ENCODE results near the gene EPB41L2. TPM values are rescaled to one million over a fixed set of nuclear protein-coding genes. Genes with fewer than 3 reads are reported as not detected.

EPB41L2 gene
- total RNA-seq, 4 donors from 2014 or later: 60.1 to 87.2 (median 67.4) TPM

DNA sequence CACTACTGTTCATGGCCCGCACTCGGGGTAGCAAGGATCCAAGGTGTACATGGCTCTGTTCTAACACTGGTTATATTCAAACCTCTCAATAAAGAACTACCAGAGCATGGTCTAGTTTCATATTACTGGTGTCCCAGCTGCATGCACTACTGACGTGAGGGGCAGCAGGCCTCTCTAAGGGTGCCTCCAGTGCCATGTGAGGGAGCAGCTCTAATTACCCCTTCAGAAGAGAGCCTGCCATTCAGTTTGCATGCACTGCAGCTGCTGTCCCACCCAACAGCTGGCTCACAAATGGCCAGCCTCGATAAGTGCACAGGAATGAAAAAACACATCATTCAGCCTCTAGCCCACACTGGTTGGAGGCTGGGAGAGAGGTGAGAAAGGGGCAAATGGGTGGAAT, 150.6 kb downstream of the EPB41L2 start:
- intact Hi-C loops (cut with DNase I): no loop called here
- Histone ChIP-seq H3K27ac (replicated peaks in 1 of 4) (no peak overlapping the region), H3K9me3 (no peaks in the 10 kb centered on the region), H3K4me3 (no peak overlapping the region), H3K27me3 (no peaks in the 10 kb centered on the region), H3K36me3 (peaks cover 0 to 3% (median 0%) of the 10 kb centered on the region in 4 donors), H3K4me1 (peaks cover 3 to 13% (median 6%) of the 10 kb centered on the region in 4 donors)
- no peak for TF ChIP-seq EP300 (IDR thresholded peaks at IDR 0.05)
- TF ChIP-seq CTCF (IDR thresholded peaks at IDR 0.05): no peak
- no peak for TF ChIP-seq POLR2A (IDR thresholded peaks at IDR 0.05; ENCODE audit: low read depth)
- no peak for TF ChIP-seq POLR2AphosphoS5 (IDR thresholded peaks at IDR 0.05)
- WGBS: 70% methylated on average over 3 of the region's 4 CpGs
- no peak for DNase-seq (ENCODE audit: extremely low spot score)

GRCh38 chr6:130908958-130909357, 154.1 kb downstream of the EPB41L2 start:
- Histone ChIP-seq H3K27me3 (no peaks in the 10 kb centered on the region), H3K27ac (replicated peaks in 1 of 4) (no peak overlapping the region), H3K4me1 (peaks cover 3 to 13% (median 9%) of the 10 kb centered on the region in 4 donors), H3K4me3 (no peak overlapping the region), H3K9me3 (no peaks in the 10 kb centered on the region), H3K36me3 (no peaks in the 10 kb centered on the region)
- no peak for TF ChIP-seq POLR2A (IDR thresholded peaks at IDR 0.05; ENCODE audit: low read depth)
- no peak for TF ChIP-seq EP300 (IDR thresholded peaks at IDR 0.05)
- TF ChIP-seq CTCF (IDR thresholded peaks at IDR 0.05): no peak
- TF ChIP-seq POLR2AphosphoS5 (IDR thresholded peaks at IDR 0.05): no peak
- intact Hi-C loops (cut with DNase I): no loop called here
- 78% methylated on average over 2 of the region's 2 CpGs for WGBS
- no peak for DNase-seq (ENCODE audit: extremely low spot score)

DNA sequence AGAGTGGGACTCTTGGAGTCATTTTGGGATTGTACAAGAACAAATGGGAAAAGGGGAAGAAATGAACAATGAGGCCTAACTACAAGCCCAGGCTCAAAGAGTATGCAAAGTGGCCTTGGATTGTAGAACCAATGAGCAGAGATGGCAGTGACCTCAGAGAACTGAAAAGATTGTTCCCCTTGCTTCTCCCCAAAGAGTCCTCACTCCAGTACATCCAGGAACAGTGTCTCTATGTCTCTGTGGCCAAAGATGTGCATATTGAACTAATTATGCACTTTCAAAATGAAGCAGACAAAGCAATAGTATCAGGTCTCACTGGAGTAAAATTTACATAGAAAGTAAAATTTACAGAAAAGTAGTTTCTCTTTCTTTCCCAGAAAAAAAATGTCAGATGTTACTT, 154.9 kb downstream of the EPB41L2 start:
- no peak for DNase-seq (ENCODE audit: extremely low spot score)
- peaks cover 3 to 13% (median 9%) of the 10 kb centered on the region in 4 donors for H3K4me1 ChIP-seq
- H3K36me3 ChIP-seq: no peaks in the 10 kb centered on the region
- no peaks in the 10 kb centered on the region for H3K9me3 ChIP-seq
- H3K27ac ChIP-seq (replicated peaks in 1 of 4): no peak overlapping the region
- H3K27me3 ChIP-seq: no peaks in the 10 kb centered on the region
- TF ChIP-seq CTCF (IDR thresholded peaks at IDR 0.05): no peak
- no peak for TF ChIP-seq EP300 (IDR thresholded peaks at IDR 0.05)
- TF ChIP-seq POLR2A (IDR thresholded peaks at IDR 0.05; ENCODE audit: low read depth): no peak
- TF ChIP-seq POLR2AphosphoS5 (IDR thresholded peaks at IDR 0.05): no peak
- intact Hi-C loops (cut with DNase I): no loop called here
- H3K4me3 ChIP-seq: no peak overlapping the region

DNA sequence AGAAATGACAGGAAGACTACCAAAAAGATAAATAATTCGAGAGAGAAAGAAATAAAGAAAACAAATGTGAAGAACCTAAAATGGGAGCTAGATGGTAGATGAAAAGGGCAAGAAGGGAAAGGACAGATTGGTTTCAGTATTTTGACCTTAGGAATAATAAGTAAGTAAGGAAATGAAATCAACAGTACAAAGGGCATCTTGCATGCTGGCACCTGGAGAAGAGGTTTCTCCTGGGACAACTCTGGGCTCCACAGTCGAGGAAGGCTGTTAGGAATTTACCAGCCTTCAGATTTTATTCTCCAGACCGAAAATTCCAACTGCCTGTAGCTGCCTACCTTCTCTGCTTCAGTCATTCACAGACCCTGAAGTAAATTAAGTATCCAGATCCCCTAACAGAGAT, 155.4 kb downstream of the EPB41L2 start:
- no peaks in the 10 kb centered on the region for H3K9me3 ChIP-seq
- no peak for TF ChIP-seq POLR2A (IDR thresholded peaks at IDR 0.05; ENCODE audit: low read depth)
- no peak for TF ChIP-seq CTCF (IDR thresholded peaks at IDR 0.05)
- TF ChIP-seq EP300 (IDR thresholded peaks at IDR 0.05): no peak
- 85% methylated on average over 3 of the region's 3 CpGs for WGBS
- H3K27ac ChIP-seq (replicated peaks in 1 of 4): no peak overlapping the region
- intact Hi-C loops (cut with DNase I): no loop called here
- H3K4me3 ChIP-seq: no peak overlapping the region
- no peak for DNase-seq (ENCODE audit: extremely low spot score)
- H3K27me3 ChIP-seq: no peaks in the 10 kb centered on the region
- no peaks in the 10 kb centered on the region for H3K36me3 ChIP-seq
- H3K4me1 ChIP-seq: peaks cover 3 to 13% (median 9%) of the 10 kb centered on the region in 4 donors

GRCh38 chr6:130906736-130907381, 156.2 kb downstream of the EPB41L2 start:
- no peak overlapping the region for H3K4me3 ChIP-seq
- 77% methylated on average over 2 of the region's 2 CpGs for WGBS
- TF ChIP-seq EP300 (IDR thresholded peaks at IDR 0.05): no peak
- H3K27me3 ChIP-seq: no peaks in the 10 kb centered on the region
- peaks cover 3 to 10% (median 8%) of the 10 kb centered on the region in 4 donors for H3K4me1 ChIP-seq
- no peaks in the 10 kb centered on the region for H3K36me3 ChIP-seq
- H3K27ac ChIP-seq (replicated peaks in 1 of 4): no peak overlapping the region
- DNase-seq (ENCODE audit: extremely low spot score): no peak
- H3K9me3 ChIP-seq: no peaks in the 10 kb centered on the region
- intact Hi-C loops (cut with DNase I): no loop called here

All from esophagus muscularis mucosa (tissue), 4 donors.